GM12865 (cell line): ENCODE measurements around the gene C12orf43.
"Not testable (repeated sequence)": the region's sequence is repeated elsewhere in the genome, so short reads cannot be mapped to it uniquely, and the experiment has no call there.

ENCODE experiments used
- DNase-seq: peaks from one replicate; pipeline ENCODE4 v3.0.0; 2010; ENCODE audit warnings: low read depth
- H3K4me3 ChIP-seq: 2 replicates; pipeline ENCODE4 v1.5.1; 2011; ENCODE audit warnings: mild to moderate bottlenecking, low read depth, low read length, control low read depth
- TF ChIP-seq, protein P1 (sequence below): IDR thresholded peaks from 2 replicates; pipeline ENCODE4 v1.5.1; 2011; ENCODE audit warnings: low read length, control low read depth, low read depth, inconsistent platforms; ENCODE audit not compliant: insufficient read depth; ENCODE audit errors: missing control alignments

Gene C12orf43, protein sequence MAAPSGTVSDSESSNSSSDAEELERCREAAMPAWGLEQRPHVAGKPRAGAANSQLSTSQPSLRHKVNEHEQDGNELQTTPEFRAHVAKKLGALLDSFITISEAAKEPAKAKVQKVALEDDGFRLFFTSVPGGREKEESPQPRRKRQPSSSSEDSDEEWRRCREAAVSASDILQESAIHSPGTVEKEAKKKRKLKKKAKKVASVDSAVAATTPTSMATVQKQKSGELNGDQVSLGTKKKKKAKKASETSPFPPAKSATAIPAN

DNA sequence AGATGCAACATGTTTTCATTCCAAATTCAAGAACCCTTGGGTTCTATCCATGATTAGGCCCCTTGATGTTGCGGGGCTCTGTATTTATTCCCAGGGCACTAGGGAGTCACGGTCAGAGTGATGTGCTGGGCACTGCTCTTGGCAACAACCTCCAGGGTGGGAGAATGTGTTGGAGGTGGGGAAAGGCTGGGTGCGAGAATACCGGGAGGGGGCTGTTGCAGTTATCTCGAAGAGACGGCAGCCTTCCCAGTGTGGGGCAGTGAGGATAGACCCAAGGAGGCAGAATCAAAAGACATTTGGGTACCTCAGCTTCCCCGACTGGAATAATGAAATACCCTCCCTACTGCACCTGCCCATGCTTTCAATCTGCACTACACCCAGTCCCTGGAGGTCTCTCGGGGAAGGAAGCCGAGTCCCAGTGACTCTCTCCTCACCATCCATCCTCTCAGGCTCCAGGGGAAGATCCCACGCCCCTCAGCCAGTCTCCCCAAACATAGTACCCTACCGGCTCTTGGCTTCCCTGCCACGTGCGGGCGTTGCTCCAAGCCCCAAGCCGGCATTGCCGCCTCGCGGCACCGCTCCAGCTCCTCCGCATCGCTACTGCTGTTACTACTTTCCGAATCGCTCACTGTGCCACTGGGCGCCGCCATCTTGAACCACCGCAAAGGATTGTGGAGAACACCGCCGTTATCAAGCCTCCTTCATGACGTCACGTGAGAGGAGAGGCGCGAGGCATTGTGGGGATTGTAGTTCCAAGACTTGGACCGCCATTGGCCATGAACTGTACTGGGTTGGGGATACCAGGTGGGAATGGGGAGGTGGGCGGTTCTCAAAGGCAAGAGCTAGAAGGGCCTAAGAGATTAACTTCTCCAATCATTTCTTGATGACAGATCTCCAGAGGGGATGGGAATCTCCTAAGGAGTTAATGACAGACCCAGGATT lies at the start of gene C12orf43:
C12orf43 (minus strand) TSS at position 663 of the 942 bp plus-strand sequence; CDS start at position 650, 13 bp downstream.
- peak; percentile 93 for DNase-seq
- TF ChIP-seq, protein P1, sequence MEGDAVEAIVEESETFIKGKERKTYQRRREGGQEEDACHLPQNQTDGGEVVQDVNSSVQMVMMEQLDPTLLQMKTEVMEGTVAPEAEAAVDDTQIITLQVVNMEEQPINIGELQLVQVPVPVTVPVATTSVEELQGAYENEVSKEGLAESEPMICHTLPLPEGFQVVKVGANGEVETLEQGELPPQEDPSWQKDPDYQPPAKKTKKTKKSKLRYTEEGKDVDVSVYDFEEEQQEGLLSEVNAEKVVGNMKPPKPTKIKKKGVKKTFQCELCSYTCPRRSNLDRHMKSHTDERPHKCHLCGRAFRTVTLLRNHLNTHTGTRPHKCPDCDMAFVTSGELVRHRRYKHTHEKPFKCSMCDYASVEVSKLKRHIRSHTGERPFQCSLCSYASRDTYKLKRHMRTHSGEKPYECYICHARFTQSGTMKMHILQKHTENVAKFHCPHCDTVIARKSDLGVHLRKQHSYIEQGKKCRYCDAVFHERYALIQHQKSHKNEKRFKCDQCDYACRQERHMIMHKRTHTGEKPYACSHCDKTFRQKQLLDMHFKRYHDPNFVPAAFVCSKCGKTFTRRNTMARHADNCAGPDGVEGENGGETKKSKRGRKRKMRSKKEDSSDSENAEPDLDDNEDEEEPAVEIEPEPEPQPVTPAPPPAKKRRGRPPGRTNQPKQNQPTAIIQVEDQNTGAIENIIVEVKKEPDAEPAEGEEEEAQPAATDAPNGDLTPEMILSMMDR = no peak
- peak within 1 kb of the TSS; percentile 72 for H3K4me3 ChIP-seq

GRCh38 chr12:121065345-121065744 lies 49.1 kb upstream of the C12orf43 start:
- H3K4me3 ChIP-seq = no peak overlapping the region
- TF ChIP-seq, protein P1 = no peak
- DNase-seq = no peak

DNA sequence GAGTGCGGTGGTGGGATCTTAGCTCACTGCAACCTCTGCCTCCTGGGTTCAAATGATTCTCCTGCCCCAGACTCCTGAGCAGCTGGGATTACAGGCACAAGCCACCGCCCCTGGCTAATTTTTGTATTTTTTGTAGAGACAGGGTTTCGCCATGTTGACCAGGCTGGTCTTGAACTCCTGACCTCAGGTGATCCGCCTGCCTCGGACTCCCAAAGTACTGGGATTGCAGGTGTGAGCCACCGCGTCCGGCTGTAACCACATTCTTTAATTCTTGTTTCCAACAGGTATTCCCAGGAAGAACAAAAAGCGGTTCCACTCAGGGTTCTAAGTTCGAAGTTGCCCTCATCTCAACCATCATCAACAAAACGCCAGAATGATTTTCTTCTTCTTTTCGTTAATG lies 48.3 kb upstream of the C12orf43 start:
- H3K4me3 ChIP-seq, DNase-seq: not testable (repeated sequence)

- DNase-seq = no peak
- H3K4me3 ChIP-seq = no peak overlapping the region
- TF ChIP-seq, protein P1 = no peak
These were observed 47.8 kb upstream of the C12orf43 start for GRCh38 chr12:121064116-121064515.

GRCh38 chr12:121062391-121063045 lies 46.2 kb upstream of the C12orf43 start:
- TF ChIP-seq, protein P1 = no peak
- DNase-seq = no peak
- no peak overlapping the region for H3K4me3 ChIP-seq

GRCh38 chr12:121061831-121062230 lies 45.5 kb upstream of the C12orf43 start:
- TF ChIP-seq, protein P1 = peak; percentile 15
- no peak for DNase-seq
- H3K4me3 ChIP-seq = no peak overlapping the region
